ENCODE results near the gene FGFR2. TPM values are rescaled to one million over a fixed set of nuclear protein-coding genes. Genes with fewer than 3 reads are reported as not detected.

FGFR2 gene
- total RNA-seq, 4 donors from 2014 or later, result 8.4 to 16.5 (median 9.2) TPM

GRCh38 chr10:121583857-121584256 is 14.4 kb downstream of the FGFR2 start:
- Histone ChIP-seq H3K27me3 (no peaks in the 10 kb centered on the region), H3K27ac (no peak overlapping the region), H3K36me3 (no peaks in the 10 kb centered on the region), H3K4me1 (no peaks in the 10 kb centered on the region), H3K4me3 (no peak overlapping the region), H3K9me3 (peaks cover 0 to 4% (median 0%) of the 10 kb centered on the region in 4 donors)
- 84 to 87% methylated on average over 1 of the region's 1 CpG for WGBS, 2 donors
- TF ChIP-seq CTCF (IDR thresholded peaks at IDR 0.05) (no peak), EP300 (IDR thresholded peaks at IDR 0.05) (no peak), POLR2A (IDR thresholded peaks at IDR 0.05) (no peak)
- DNase-seq (ENCODE audit: low spot score in 2 of 2), result no peak

DNA sequence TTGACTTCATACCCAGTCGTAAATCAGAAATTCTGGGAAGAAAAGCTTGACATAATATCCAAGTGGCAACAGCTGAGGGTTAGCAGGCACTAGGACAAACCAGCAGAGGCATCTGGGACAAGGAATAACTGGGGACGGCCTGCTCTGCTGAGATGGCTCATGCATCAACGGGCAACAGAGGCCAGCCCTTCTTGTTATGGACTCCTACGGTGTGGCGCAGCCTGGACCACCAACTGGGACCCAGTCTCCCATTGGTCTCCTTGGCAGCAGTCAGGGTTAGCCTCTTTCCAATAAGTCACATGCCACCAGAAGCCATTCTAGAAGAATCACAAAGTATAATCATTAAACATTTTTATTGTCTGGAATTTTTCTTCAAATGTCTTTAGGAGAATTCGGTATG is 15.0 kb downstream of the FGFR2 start:
- Histone ChIP-seq H3K9me3 (peaks cover 0 to 4% (median 0%) of the 10 kb centered on the region in 4 donors), H3K36me3 (no peaks in the 10 kb centered on the region), H3K4me1 (no peaks in the 10 kb centered on the region), H3K4me3 (no peak overlapping the region), H3K27ac (no peak overlapping the region), H3K27me3 (no peaks in the 10 kb centered on the region)
- WGBS, 2 donors, result 89 to 93% methylated on average over 6 of the region's 6 CpGs
- DNase-seq (ENCODE audit: low spot score in 2 of 2), result no peak
- TF ChIP-seq EP300 (IDR thresholded peaks at IDR 0.05) (no peak), POLR2A (IDR thresholded peaks at IDR 0.05) (no peak), CTCF (IDR thresholded peaks at IDR 0.05) (no peak)

DNA sequence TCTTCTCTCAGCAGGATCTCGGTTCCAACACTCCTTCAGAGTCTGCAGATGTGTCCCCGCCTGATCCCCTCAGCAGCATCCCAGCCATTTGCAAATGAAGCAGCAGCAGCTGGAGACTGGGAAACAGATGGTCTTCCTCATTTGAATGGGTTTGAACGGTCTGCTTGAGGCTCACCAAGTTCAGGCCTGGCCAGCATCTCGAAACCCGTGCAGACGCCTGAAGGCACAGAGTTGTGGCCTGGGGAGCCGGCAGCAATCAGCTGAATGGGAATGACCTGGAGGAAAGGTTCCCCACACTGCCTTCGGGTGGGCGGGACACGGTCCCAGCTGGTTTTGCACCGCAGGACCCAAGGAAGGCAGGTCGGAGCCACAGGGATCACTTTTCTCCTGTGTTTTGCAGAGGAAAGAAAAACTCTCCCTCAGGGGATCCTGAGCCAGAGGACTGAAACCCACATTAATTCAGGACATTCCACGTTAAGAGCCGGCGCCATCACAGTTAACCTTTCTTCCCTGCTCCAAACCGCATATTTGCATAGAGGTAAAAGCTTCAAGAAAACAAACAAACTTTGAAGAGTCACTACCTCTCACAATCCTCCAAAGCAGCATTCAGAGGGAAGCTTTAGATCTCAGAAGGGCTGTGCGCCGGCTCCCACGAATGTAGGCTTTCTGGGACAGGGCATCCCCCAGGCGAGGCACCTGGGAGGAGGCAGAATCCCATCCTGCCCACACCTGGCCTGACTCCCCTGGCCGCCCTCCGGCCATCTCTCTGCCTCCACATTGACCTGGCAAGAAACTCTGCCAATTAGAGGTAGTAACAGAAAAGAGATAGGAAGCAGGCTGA is 17.7 kb downstream of the FGFR2 start:
- no peak for DNase-seq (ENCODE audit: low spot score in 2 of 2)
- whole genome bisulfite sequencing, 2 donors, result 55 to 67% methylated on average over 19 to 22 of the region's 22 CpGs
- Histone ChIP-seq H3K27ac (no peak overlapping the region), H3K4me1 (no peaks in the 10 kb centered on the region), H3K4me3 (no peak overlapping the region), H3K27me3 (no peaks in the 10 kb centered on the region), H3K9me3 (no peaks in the 10 kb centered on the region), H3K36me3 (no peaks in the 10 kb centered on the region)
- TF ChIP-seq EP300 (IDR thresholded peaks at IDR 0.05), result no peak
- no peak for TF ChIP-seq CTCF (IDR thresholded peaks at IDR 0.05)
- no peak for TF ChIP-seq POLR2A (IDR thresholded peaks at IDR 0.05)

GRCh38 chr10:121579656-121580055 is 18.6 kb downstream of the FGFR2 start:
- no peak for DNase-seq (ENCODE audit: low spot score in 2 of 2)
- no peak overlapping the region for H3K27ac ChIP-seq
- no peak overlapping the region for H3K4me3 ChIP-seq
- H3K27me3 ChIP-seq, result no peaks in the 10 kb centered on the region
- H3K36me3 ChIP-seq, result no peaks in the 10 kb centered on the region
- H3K4me1 ChIP-seq, result no peaks in the 10 kb centered on the region
- H3K9me3 ChIP-seq, result no peaks in the 10 kb centered on the region
- 78 to 82% methylated on average over 8 of the region's 8 CpGs for WGBS, 2 donors
- TF ChIP-seq CTCF (IDR thresholded peaks at IDR 0.05), result no peak
- no peak for TF ChIP-seq POLR2A (IDR thresholded peaks at IDR 0.05)
- TF ChIP-seq EP300 (IDR thresholded peaks at IDR 0.05), result no peak

GRCh38 chr10:121578965-121579364 is 19.3 kb downstream of the FGFR2 start:
- 70 to 77% methylated on average over 8 of the region's 8 CpGs for WGBS, 2 donors
- Histone ChIP-seq H3K36me3 (no peaks in the 10 kb centered on the region), H3K27ac (no peak overlapping the region), H3K9me3 (no peaks in the 10 kb centered on the region), H3K4me3 (no peak overlapping the region), H3K4me1 (no peaks in the 10 kb centered on the region), H3K27me3 (no peaks in the 10 kb centered on the region)
- DNase-seq (ENCODE audit: low spot score in 2 of 2), result no peak
- no peak for TF ChIP-seq CTCF (IDR thresholded peaks at IDR 0.05)
- TF ChIP-seq POLR2A (IDR thresholded peaks at IDR 0.05), result no peak

Data from tibial nerve (tissue), 4 donors.